ENCODE results near the gene ABHD12B.

ABHD12B gene

GRCh38 chr14:50871914-50872732 lies at the start of gene ABHD12B:
Gene ABHD12B, plus strand, starts transcription at chr14:50872053. Its CDS starts 122 bp downstream, at chr14:50872175.
- no peak within 1 kb of the TSS for H3K4me3 ChIP-seq (replicated peaks; ENCODE audit: low read depth, low read length)
- no peak for DNase-seq (ENCODE audit: extremely low read depth, low read depth)
- no peak for TF ChIP-seq CTCF (IDR thresholded peaks at IDR 0.05; ENCODE audit: low read depth, low read length, missing control alignments)

- TF ChIP-seq CTCF (IDR thresholded peaks at IDR 0.05; ENCODE audit: low read depth, low read length, missing control alignments) = no peak
- H3K4me3 ChIP-seq (replicated peaks; ENCODE audit: low read depth, low read length) = no peak overlapping the region
- no peak for DNase-seq (ENCODE audit: extremely low read depth, low read depth)
Observed at GRCh38 chr14:50822501-50823042, 49.3 kb upstream of the ABHD12B start.

- no peak for DNase-seq (ENCODE audit: extremely low read depth, low read depth)
- no peak overlapping the region for H3K4me3 ChIP-seq (replicated peaks; ENCODE audit: low read depth, low read length)
- TF ChIP-seq CTCF (IDR thresholded peaks at IDR 0.05; ENCODE audit: low read depth, low read length, missing control alignments) = no peak
Observed at GRCh38 chr14:50823051-50823761, 48.6 kb upstream of the ABHD12B start.

- no peak for TF ChIP-seq CTCF (IDR thresholded peaks at IDR 0.05; ENCODE audit: low read depth, low read length, missing control alignments)
- no peak overlapping the region for H3K4me3 ChIP-seq (replicated peaks; ENCODE audit: low read depth, low read length)
- DNase-seq (ENCODE audit: extremely low read depth, low read depth) = no peak
Observed at GRCh38 chr14:50823762-50824636, 47.9 kb upstream of the ABHD12B start.

GRCh38 chr14:50825307-50825706 lies 46.5 kb upstream of the ABHD12B start:
- TF ChIP-seq CTCF (IDR thresholded peaks at IDR 0.05; ENCODE audit: low read depth, low read length, missing control alignments) = no peak
- no peak overlapping the region for H3K4me3 ChIP-seq (replicated peaks; ENCODE audit: low read depth, low read length)
- no peak for DNase-seq (ENCODE audit: extremely low read depth, low read depth)

- no peak for DNase-seq (ENCODE audit: extremely low read depth, low read depth)
- H3K4me3 ChIP-seq (replicated peaks; ENCODE audit: low read depth, low read length) = no peak overlapping the region
- no peak for TF ChIP-seq CTCF (IDR thresholded peaks at IDR 0.05; ENCODE audit: low read depth, low read length, missing control alignments)
Observed at GRCh38 chr14:50826681-50827080, 45.2 kb upstream of the ABHD12B start.

Measured in HFF-Myc (cell line).